IMR-90 (cell line): ENCODE results near the gene TSEN54. TPM values are rescaled to one million over a fixed set of nuclear protein-coding genes. Genes with fewer than 3 reads are reported as not detected.

Experiments used
- ATAC-seq: fragments of 200-7000 bp; cut with Tn5 transposase; 2 replicates; pipeline ENCODE4 v1.9.1; 2020; ENCODE audit warnings: low read depth, mild to moderate bottlenecking, moderate library complexity
- BruUV-seq: library from RNA; stranded (reverse); fragments of 400-500 nt; replicated peaks from 2 replicates; lab custom pipeline; 2021; lab: Mats Ljungman, UMichigan
- CTCF ChIA-PET: fragments of 300-600 bp; formaldehyde crosslinking; extraction: SDS; loops from one replicate; lab custom pipeline; 2021; ENCODE audit warnings: antibody characterized with exemption; lab: Yijun Ruan, JAX
- POLR2A ChIA-PET: fragments of 300-600 bp; sonication (Branson Sonifier 250); formaldehyde crosslinking; loops from one replicate; lab custom pipeline; 2022; ENCODE audit warnings: antibody characterized with exemption; ENCODE audit not compliant: unreplicated experiment; lab: Charles Lee
- DNase-seq: peaks from one replicate; pipeline ENCODE4 v3.0.0; 2013
- H2AFZ ChIP-seq: replicated peaks from 2 replicates; pipeline ENCODE3; 2013; ENCODE audit warnings: low read length, mild to moderate bottlenecking; ENCODE audit not compliant: poor library complexity
- H2AK5ac ChIP-seq: 2 replicates; pipeline ENCODE4 v1.6.1; 2013; ENCODE audit warnings: low read depth, low read length, inconsistent platforms
- H2AK9ac ChIP-seq: replicated peaks from 2 replicates; pipeline ENCODE3; 2013; ENCODE audit warnings: mild to moderate bottlenecking, low read depth, low read length, moderate library complexity; ENCODE audit not compliant: poor library complexity
- H2BK120ac ChIP-seq: 2 replicates; pipeline ENCODE4 v1.6.1; 2013; ENCODE audit warnings: low read depth, low read length, inconsistent platforms
- H2BK15ac ChIP-seq: 3 replicates; pipeline ENCODE4 v1.6.1; 2013; ENCODE audit warnings: low read depth, low read length, inconsistent platforms
- H2BK20ac ChIP-seq: 2 replicates; pipeline ENCODE4 v1.6.1; 2013; ENCODE audit warnings: low read depth, mild to moderate bottlenecking, inconsistent platforms, low read length, moderate library complexity
- H2BK5ac ChIP-seq: 2 replicates; pipeline ENCODE4 v1.6.1; 2013; ENCODE audit warnings: mild to moderate bottlenecking, low read depth, low read length, inconsistent platforms; ENCODE audit not compliant: poor library complexity, severe bottlenecking
- H3K14ac ChIP-seq: replicated peaks from 2 replicates; pipeline ENCODE4 v1.6.1; 2013; ENCODE audit warnings: low read depth, low read length, inconsistent platforms
- H3K18ac ChIP-seq: 2 replicates; pipeline ENCODE4 v1.6.1; 2013; ENCODE audit warnings: low read depth, low read length, control low read depth
- H3K23ac ChIP-seq: 2 replicates; pipeline ENCODE4 v1.6.1; 2013; ENCODE audit warnings: low read depth, low read length, inconsistent platforms
- H3K27ac ChIP-seq: 2 replicates; pipeline ENCODE4 v1.5.1; 2013; ENCODE audit warnings: mild to moderate bottlenecking, control low read depth, low read length; ENCODE audit not compliant: insufficient read depth
- H3K27me3 ChIP-seq: 2 replicates; pipeline ENCODE4 v1.6.1; 2013; ENCODE audit warnings: low read length; ENCODE audit not compliant: control insufficient read depth, insufficient read depth
- H3K36me3 ChIP-seq: 2 replicates; pipeline ENCODE4 v1.6.1; 2013; ENCODE audit warnings: low read length, mixed read lengths; ENCODE audit not compliant: control insufficient read depth, insufficient read depth
- H3K4ac ChIP-seq: 2 replicates; pipeline ENCODE4 v1.6.1; 2013; ENCODE audit warnings: low read depth, low read length, inconsistent platforms
- H3K4me1 ChIP-seq: 2 replicates; pipeline ENCODE4 v1.6.1; 2013; ENCODE audit warnings: low read length, mixed read lengths; ENCODE audit not compliant: control insufficient read depth, insufficient read depth
- H3K4me2 ChIP-seq: 2 replicates; pipeline ENCODE4 v1.6.1; 2013; ENCODE audit warnings: low read depth, mild to moderate bottlenecking, control low read depth, low read length, moderate library complexity
- H3K4me3 ChIP-seq: 2 replicates; pipeline ENCODE4 v1.5.1; 2013; ENCODE audit warnings: low read depth, mild to moderate bottlenecking, control low read depth, low read length, moderate library complexity; ENCODE audit not compliant: insufficient read depth
- H3K56ac ChIP-seq: 2 replicates; pipeline ENCODE4 v1.6.1; 2013; ENCODE audit warnings: low read length, inconsistent platforms; ENCODE audit not compliant: insufficient read depth; ENCODE audit errors: extremely low read depth
- H3K79me1 ChIP-seq, 2 experiments: 2 replicates each; pipeline ENCODE4 v1.6.1; 2013; ENCODE audit warnings: low read length in 2 of 2, inconsistent platforms in 1 of 2, low read depth in 1 of 2
- H3K9ac ChIP-seq: 2 replicates; pipeline ENCODE4 v1.6.1; 2013; ENCODE audit warnings: low read depth, low read length, control low read depth
- H3K9me1 ChIP-seq: 2 replicates; pipeline ENCODE4 v1.6.1; 2013; ENCODE audit warnings: low read length, inconsistent platforms; ENCODE audit not compliant: insufficient read depth
- H3K9me3 ChIP-seq: 2 replicates; pipeline ENCODE4 v1.6.1; 2013; ENCODE audit warnings: low read length; ENCODE audit not compliant: control insufficient read depth, insufficient read depth
- H4K20me1 ChIP-seq: 2 replicates; pipeline ENCODE4 v1.6.1; 2013; ENCODE audit warnings: low read length, inconsistent platforms; ENCODE audit not compliant: insufficient read depth
- H4K5ac ChIP-seq: 2 replicates; pipeline ENCODE4 v1.6.1; 2013; ENCODE audit warnings: mild to moderate bottlenecking, low read depth, low read length, control low read depth
- H4K8ac ChIP-seq, 2 experiments: 2 replicates each; pipeline ENCODE4 v1.6.1; 2013; ENCODE audit warnings: low read depth in 2 of 2, low read length in 2 of 2, control low read depth in 1 of 2, inconsistent platforms in 1 of 2
- H4K91ac ChIP-seq: 2 replicates; pipeline ENCODE4 v1.6.1; 2013; ENCODE audit warnings: low read depth, low read length, inconsistent platforms; ENCODE audit not compliant: insufficient read depth
- CHD1 ChIP-seq: IDR thresholded peaks from 2 replicates; pipeline ENCODE4 v1.6.1; 2012; ENCODE audit warnings: low read depth, low read length, improper control_type of control experiment
- MAZ ChIP-seq: IDR thresholded peaks from 2 replicates; pipeline ENCODE4 v1.6.1; 2012; ENCODE audit warnings: low read depth, mild to moderate bottlenecking, low read length, improper control_type of control experiment, moderate library complexity, borderline replicate concordance
- POLR2A ChIP-seq: IDR thresholded peaks from 2 replicates; pipeline ENCODE4 v1.6.1; 2012; ENCODE audit warnings: mild to moderate bottlenecking, low read depth, low read length
- RAD21 ChIP-seq: IDR thresholded peaks from 2 replicates; pipeline ENCODE4 v1.6.1; 2012; ENCODE audit warnings: low read length, improper control_type of control experiment
- SMC3 ChIP-seq: fragments of 150-350 bp; IDR thresholded peaks from 2 replicates; pipeline ENCODE4 v1.6.1; 2016; ENCODE audit warnings: low read depth, mild to moderate bottlenecking, antibody characterized with exemption, low read length, moderate library complexity
- WGBS, 2 experiments: methylation state at CpG; one replicate each; pipeline versions ENCODE4 v1.1.5 to v1.1.7; 2013; ENCODE audit warnings: missing lambda C conversion rate in 2 of 2; ENCODE audit not compliant: insufficient read length in 1 of 2; ENCODE audit errors: extremely low coverage in 2 of 2; 5-methylcytosine and 5-hydroxymethylcytosine counted together
- dilution Hi-C: fragments of 300-500 bp; cut with HindIII; formaldehyde crosslinking; loops from one replicate; pipeline ENCODE4 v1.14.3; 2018; ENCODE audit warnings: low sequenced_read_pairs; ENCODE audit not compliant: unreplicated experiment
- in situ Hi-C: fragments of 300-500 bp; cut with MboI; formaldehyde crosslinking; loops from 3 replicates; pipeline ENCODE4 v1.14.3; 2019; ENCODE audit warnings: low sequenced_read_pairs, inconsistent platforms, mixed read lengths
- intact Hi-C: fragments of 100-400 bp; cut with micrococcal nuclease; formaldehyde crosslinking; loops from 2 replicates; pipeline ENCODE4 v1.10.0; 2022
- polyA plus RNA-seq, 3 experiments: library from polyadenylated mRNA; depleted of rRNA; stranded (reverse); fragments of >200 nt; gene quantifications; 2 replicates each; pipeline ENCODE4 v1.2.3, GENCODE V29; 2012; ENCODE audit warnings: low replicate concordance in 1 of 3
- total RNA-seq: library from RNA; depleted of rRNA; stranded (reverse); fragments of >200 nt; gene quantifications from 2 replicates; pipeline ENCODE4 v1.2.3, GENCODE V29; 2012

The TSEN54 gene
- total and polyA plus RNA-seq, 2 of the 4 experiments (the other 2 are of a cell fraction): 7.2 to 14.9 TPM

GRCh38 chr17:75568412-75569255, 52.3 kb downstream of the TSEN54 start (continued):
- no peak for TF ChIP-seq RAD21

GRCh38 chr17:75570034-75570676, 53.8 kb downstream of the TSEN54 start:
- Histone ChIP-seq H3K79me1 (no peaks in the 10 kb centered on the region), H3K9me3 (no peaks in the 10 kb centered on the region), H3K4me2 (no peak overlapping the region), H2AK9ac (no peak overlapping the region), H3K14ac (no peak overlapping the region), H2BK5ac (no peak overlapping the region), H2BK20ac (no peak overlapping the region), H3K27ac (no peak overlapping the region), H3K36me3 (no peaks in the 10 kb centered on the region), H2AK5ac (no peak overlapping the region), H3K9ac (no peak overlapping the region), H3K23ac (no peak overlapping the region), H3K18ac (no peak overlapping the region), H3K4me3 (no peak overlapping the region), H3K4ac (no peak overlapping the region), H2BK15ac (no peak overlapping the region), H4K91ac (no peak overlapping the region), H4K5ac (no peak overlapping the region), H3K9me1 (no peaks in the 10 kb centered on the region), H4K8ac (no peak overlapping the region), H2AFZ (no peak overlapping the region), H4K20me1 (no peaks in the 10 kb centered on the region), H3K27me3 (peaks cover 29% of the 10 kb centered on the region; the same call in 1 of the 2 replicates), H3K4me1 (no peaks in the 10 kb centered on the region), H2BK120ac (no peak overlapping the region), H3K56ac (no peak overlapping the region)
- BruUV-seq: no TSS peak
- in situ Hi-C loops (no loop called here), dilution Hi-C loops (no loop called here), intact Hi-C loops (no loop called here)
- ATAC-seq: no peak
- ChIA-PET CTCF (interaction anchor here (0.6 kb wide), 1 partner anchor 17 kb away, joined by 3 read pairs; no protein-coding TSS in a partner anchor), POLR2A (no interaction called here)
- no peak for DNase-seq
- 79% methylated on average over 18 of the region's 35 CpGs; no CpG with 5 or more reads in 1 of the 2 experiments for WGBS, 2 experiments
- TF ChIP-seq MAZ: no peak
- TF ChIP-seq POLR2A: no peak
- TF ChIP-seq SMC3: no peak
- no peak for TF ChIP-seq CHD1
